OCI-LY7 (cell line): Measurements from ENCODE around the gene ZNF365. TPM values are rescaled to one million over a fixed set of nuclear protein-coding genes. Genes with fewer than 3 reads are reported as not detected.
"Not testable (repeated sequence)": the region's sequence is repeated elsewhere in the genome, so short reads cannot be mapped to it uniquely, and the experiment has no call there.

Experiments used
- BruUV-seq: library from RNA; stranded (reverse); fragments of 400-500 nt; replicated peaks from 2 replicates; lab custom pipeline; 2021; lab: Mats Ljungman, UMichigan
- CTCF ChIA-PET: fragments of 300-600 bp; sonication (Branson Sonifier 250); formaldehyde crosslinking; loops from one replicate; lab custom pipeline; 2022; ENCODE audit warnings: antibody characterized with exemption; ENCODE audit not compliant: unreplicated experiment; lab: Charles Lee
- POLR2A ChIA-PET: fragments of 300-600 bp; sonication (Branson Sonifier 250); formaldehyde crosslinking; loops from one replicate; lab custom pipeline; 2022; ENCODE audit warnings: antibody characterized with exemption; lab: Charles Lee
- DNase-seq: peaks from one replicate; pipeline ENCODE4 v3.0.0-alpha.2; 2015; ENCODE audit warnings: low spot score
- H2AFZ ChIP-seq: fragments of 200-600 bp; sonication (generic), shearing (Covaris generic); 2 replicates; pipeline ENCODE4 v1.6.1; 2014; ENCODE audit warnings: mild to moderate bottlenecking, antibody characterized with exemption, low read length, moderate library complexity
- H3K27ac ChIP-seq: fragments of 200-600 bp; sonication (generic); 2 replicates; pipeline ENCODE4 v1.5.1; 2014; ENCODE audit warnings: mixed run types, low read depth, mild to moderate bottlenecking, moderate library complexity, low read length, inconsistent platforms; ENCODE audit not compliant: poor library complexity, severe bottlenecking
- H3K36me3 ChIP-seq: fragments of 200-600 bp; sonication (generic); 2 replicates; pipeline ENCODE4 v1.6.1; 2014; ENCODE audit warnings: mild to moderate bottlenecking, antibody characterized with exemption, low read length, moderate library complexity, mixed read lengths; ENCODE audit not compliant: insufficient read depth
- H3K4me1 ChIP-seq: fragments of 200-600 bp; sonication (generic); 2 replicates; pipeline ENCODE4 v1.5.1; 2014; ENCODE audit warnings: mild to moderate bottlenecking, low read length; ENCODE audit not compliant: insufficient read depth, poor library complexity, severe bottlenecking
- H3K4me2 ChIP-seq: fragments of 200-600 bp; sonication (generic); 2 replicates; pipeline ENCODE4 v1.6.1; 2014; ENCODE audit warnings: mild to moderate bottlenecking, low read length
- H3K4me3 ChIP-seq: fragments of 200-600 bp; sonication (generic); 2 replicates; pipeline ENCODE4 v1.5.1; 2014; ENCODE audit warnings: mild to moderate bottlenecking, low read depth, low read length; ENCODE audit not compliant: poor library complexity, severe bottlenecking
- H3K79me2 ChIP-seq: fragments of 200-600 bp; sonication (generic); 2 replicates; pipeline ENCODE4 v1.6.1; 2016; ENCODE audit warnings: low read depth, mild to moderate bottlenecking, low read length, moderate library complexity, mixed read lengths; ENCODE audit not compliant: insufficient read depth
- H3K9me2 ChIP-seq: fragments of 200-600 bp; sonication (generic); 2 replicates; pipeline ENCODE4 v1.6.1; 2016; ENCODE audit warnings: mild to moderate bottlenecking, low read length, mixed read lengths; ENCODE audit not compliant: insufficient read depth
- H3K9me3 ChIP-seq: fragments of 200-600 bp; sonication (generic); 2 replicates; pipeline ENCODE4 v1.6.1; 2014; ENCODE audit warnings: mild to moderate bottlenecking, mixed run types, low read length, mixed read lengths
- H4K20me1 ChIP-seq: fragments of 200-600 bp; sonication (generic); 2 replicates; pipeline ENCODE4 v1.6.1; 2014; ENCODE audit warnings: mild to moderate bottlenecking, antibody characterized with exemption, low read length, moderate library complexity, mixed read lengths; ENCODE audit not compliant: insufficient read depth
- EZH2phosphoT487 ChIP-seq: fragments of 200-600 bp; sonication (generic); IDR thresholded peaks from 2 replicates; pipeline ENCODE4 v1.6.1; 2018; ENCODE audit warnings: low read depth, borderline replicate concordance, mild to moderate bottlenecking, mixed run types, antibody characterized with exemption, low read length, moderate library complexity, mixed read lengths
- intact Hi-C: fragments of 100-400 bp; cut with micrococcal nuclease; formaldehyde crosslinking; loops from one replicate; pipeline ENCODE4 v1.10.0; 2022; ENCODE audit not compliant: unreplicated experiment
- total RNA-seq, 2 experiments: library from RNA; depleted of rRNA in 1 of 2; stranded (reverse); fragments of >200 nt in 1 of 2; shearing (Covaris generic) in 1 of 2; gene quantifications; 2 replicates each; pipeline ENCODE4 v1.2.3, GENCODE V29; 2014 to 2022
- TF ChIP-seq, protein P1 (sequence below): fragments of 200-600 bp; sonication (generic); conservative IDR thresholded peaks from 2 replicates; pipeline ENCODE4 v1.5.1; 2014; ENCODE audit warnings: mild to moderate bottlenecking, antibody characterized with exemption, low read length, moderate library complexity, mixed read lengths

The ZNF365 gene
- total RNA-seq, 2 experiments from 2014 or later: not detected

DNA sequence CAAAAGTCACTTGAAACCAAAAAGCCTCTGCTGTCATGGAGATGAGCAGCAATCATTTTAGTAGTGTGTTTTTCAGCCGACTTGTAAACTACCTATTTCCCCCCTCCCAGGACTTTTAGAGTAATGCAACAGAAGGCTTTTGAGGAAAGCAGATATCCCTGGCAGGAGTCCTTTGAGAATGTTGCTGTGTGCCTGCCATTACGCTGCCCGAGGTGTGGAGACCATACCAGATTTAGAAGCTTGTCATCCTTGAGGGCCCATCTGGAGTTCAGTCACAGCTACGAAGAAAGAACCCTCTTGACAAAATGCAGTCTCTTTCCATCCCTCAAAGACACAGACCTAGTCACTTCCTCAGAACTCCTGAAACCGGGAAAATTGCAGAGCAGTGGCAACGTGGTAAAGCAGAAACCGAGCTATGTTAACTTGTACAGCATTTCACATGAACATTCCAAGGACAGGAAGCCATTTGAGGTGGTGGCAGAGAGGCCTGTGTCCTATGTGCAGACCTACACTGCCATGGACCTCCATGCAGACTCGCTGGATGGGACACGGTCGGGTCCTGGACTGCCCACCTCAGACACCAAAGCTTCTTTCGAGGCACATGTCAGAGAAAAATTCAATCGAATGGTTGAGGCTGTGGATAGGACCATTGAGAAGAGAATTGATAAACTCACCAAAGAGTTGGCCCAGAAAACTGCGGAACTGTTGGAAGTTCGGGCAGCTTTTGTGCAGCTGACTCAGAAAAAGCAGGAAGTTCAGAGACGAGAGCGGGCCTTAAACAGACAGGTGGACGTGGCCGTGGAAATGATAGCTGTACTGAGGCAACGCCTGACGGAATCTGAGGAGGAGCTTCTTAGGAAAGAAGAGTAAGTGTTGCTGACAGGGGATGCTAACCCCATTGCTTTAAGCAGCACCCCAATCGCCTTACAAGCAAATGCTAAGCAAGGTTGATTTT is 2.2 kb downstream of the ZNF365 start:
- Histone ChIP-seq H3K27ac (no peak overlapping the region), H3K79me2 (no peaks in the 10 kb centered on the region), H3K4me3 (no peak overlapping the region), H3K9me3 (no peaks in the 10 kb centered on the region), H4K20me1 (no peaks in the 10 kb centered on the region), H3K4me2 (no peak overlapping the region), H3K36me3 (no peaks in the 10 kb centered on the region), H2AFZ (no peak overlapping the region), H3K4me1 (no peaks in the 10 kb centered on the region), H3K9me2 (no peaks in the 10 kb centered on the region)
- DNase-seq: no peak
- ChIA-PET CTCF (no interaction called here), POLR2A (interaction anchor here (0.6 to 1.0 kb wide), 4 partner anchors 8 to 146 kb away, joined by 3 read pairs; no protein-coding TSS in a partner anchor)
- no TSS peak for BruUV-seq
- TF ChIP-seq, protein P1, sequence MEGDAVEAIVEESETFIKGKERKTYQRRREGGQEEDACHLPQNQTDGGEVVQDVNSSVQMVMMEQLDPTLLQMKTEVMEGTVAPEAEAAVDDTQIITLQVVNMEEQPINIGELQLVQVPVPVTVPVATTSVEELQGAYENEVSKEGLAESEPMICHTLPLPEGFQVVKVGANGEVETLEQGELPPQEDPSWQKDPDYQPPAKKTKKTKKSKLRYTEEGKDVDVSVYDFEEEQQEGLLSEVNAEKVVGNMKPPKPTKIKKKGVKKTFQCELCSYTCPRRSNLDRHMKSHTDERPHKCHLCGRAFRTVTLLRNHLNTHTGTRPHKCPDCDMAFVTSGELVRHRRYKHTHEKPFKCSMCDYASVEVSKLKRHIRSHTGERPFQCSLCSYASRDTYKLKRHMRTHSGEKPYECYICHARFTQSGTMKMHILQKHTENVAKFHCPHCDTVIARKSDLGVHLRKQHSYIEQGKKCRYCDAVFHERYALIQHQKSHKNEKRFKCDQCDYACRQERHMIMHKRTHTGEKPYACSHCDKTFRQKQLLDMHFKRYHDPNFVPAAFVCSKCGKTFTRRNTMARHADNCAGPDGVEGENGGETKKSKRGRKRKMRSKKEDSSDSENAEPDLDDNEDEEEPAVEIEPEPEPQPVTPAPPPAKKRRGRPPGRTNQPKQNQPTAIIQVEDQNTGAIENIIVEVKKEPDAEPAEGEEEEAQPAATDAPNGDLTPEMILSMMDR: no peak
- TF ChIP-seq EZH2phosphoT487: no peak
- intact Hi-C loops: no loop called here

GRCh38 chr10:62377026-62377415 is 2.9 kb downstream of the ZNF365 start:
- Histone ChIP-seq H3K4me1 (no peaks in the 10 kb centered on the region), H3K79me2 (no peaks in the 10 kb centered on the region), H3K9me2 (no peaks in the 10 kb centered on the region), H4K20me1 (no peaks in the 10 kb centered on the region), H3K36me3 (no peaks in the 10 kb centered on the region), H2AFZ (no peak overlapping the region), H3K9me3 (no peaks in the 10 kb centered on the region), H3K4me3 (no peak overlapping the region), H3K4me2 (no peak overlapping the region), H3K27ac (no peak overlapping the region)
- DNase-seq: no peak
- intact Hi-C loops: no loop called here
- BruUV-seq: no TSS peak
- ChIA-PET POLR2A (interaction anchor here (0.6 to 1.0 kb wide), 3 partner anchors 8 to 115 kb away, joined by 3 read pairs; no protein-coding TSS in a partner anchor), CTCF (no interaction called here)
- TF ChIP-seq, protein P1: no peak
- no peak for TF ChIP-seq EZH2phosphoT487

- Histone ChIP-seq H3K4me2 (no peak overlapping the region), H3K4me1 (no peaks in the 10 kb centered on the region), H4K20me1 (no peaks in the 10 kb centered on the region), H3K4me3 (no peak overlapping the region), H3K9me2 (no peaks in the 10 kb centered on the region), H3K36me3 (no peaks in the 10 kb centered on the region), H3K79me2 (no peaks in the 10 kb centered on the region), H3K27ac (no peak overlapping the region), H3K9me3 (no peaks in the 10 kb centered on the region), H2AFZ (no peak overlapping the region)
- DNase-seq: no peak
- no TSS peak for BruUV-seq
- CTCF ChIA-PET: no interaction called here
- intact Hi-C loops: no loop called here
- POLR2A ChIA-PET: no interaction called here
- no peak for TF ChIP-seq EZH2phosphoT487
- TF ChIP-seq, protein P1: no peak
These were observed 3.8 kb downstream of the ZNF365 start for GRCh38 chr10:62377966-62378365.

DNA sequence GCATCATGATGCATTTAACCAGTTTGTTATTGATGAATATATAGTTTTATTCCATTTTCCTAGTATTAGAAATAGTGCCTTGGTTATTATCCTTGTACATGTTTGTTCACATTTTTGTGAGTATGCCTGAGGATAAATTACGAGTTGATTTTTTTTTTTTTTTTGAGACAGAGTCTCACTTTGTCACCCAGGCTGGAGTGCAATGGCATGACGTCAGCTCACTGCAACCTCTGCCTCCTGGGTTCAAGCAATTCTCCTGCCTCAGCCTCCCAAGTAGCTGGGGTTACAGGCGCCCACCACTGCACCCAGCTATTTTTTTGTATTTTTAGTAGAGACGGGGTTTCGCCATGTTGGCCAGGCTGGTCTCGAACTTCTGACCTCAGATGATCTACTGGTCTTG is 4.7 kb downstream of the ZNF365 start:
- CTCF ChIA-PET, intact Hi-C loops: not testable (repeated sequence)
- POLR2A ChIA-PET: interaction anchor here (0.7 kb wide), 4 partner anchors 25 to 1378 kb away, joined by 3 to 6 read pairs (median 4); no protein-coding TSS in a partner anchor

More for the DNA sequence above, 4.7 kb downstream of the ZNF365 start:
- H3K79me2 ChIP-seq, DNase-seq, H4K20me1 ChIP-seq, H3K9me2 ChIP-seq, H3K4me3 ChIP-seq, H3K4me2 ChIP-seq, H3K4me1 ChIP-seq, H3K9me3 ChIP-seq, H3K27ac ChIP-seq, BruUV-seq, H2AFZ ChIP-seq, H3K36me3 ChIP-seq: not testable (repeated sequence)
